Muscle of arm (tissue), 14 donors: ENCODE results near the gene USP25. TPM values are rescaled to one million over a fixed set of nuclear protein-coding genes. Genes with fewer than 3 reads are reported as not detected.

Experiments
- DNase-seq: peaks from one replicate; pipeline ENCODE4 v3.0.0-alpha.2; 2013
- long read RNA-seq, 11 donors: transcript quantifications; one replicate each; lab custom pipeline, GENCODE V29; 2026
- polyA plus RNA-seq, 12 donors: library from polyadenylated mRNA; unstranded; fragments of 120-200 nt; gene quantifications; one replicate each; pipeline ENCODE4 v1.2.1, GENCODE V29; 2013; ENCODE audit not compliant: insufficient read length in 12 of 12

USP25 gene
- 10 to 100 TPM in 11 of 12 donors, not detected in 1; 26.3 to 69.6 (median 51.1) TPM for polyA plus RNA-seq
- long read RNA-seq, donor 1, partial matches to known transcripts: 0 of 1 reads
- long read RNA-seq, donor 1, other reads (novel, unspliced or antisense): 0 of 1 reads
- long read RNA-seq, donor 2, partial matches to known transcripts: 10 of 14 reads
- long read RNA-seq, donor 2, other reads (novel, unspliced or antisense): 0 of 14 reads
- long read RNA-seq, donor 3: 0 reads
- long read RNA-seq, donor 4, partial matches to known transcripts: 0 of 1 reads
- long read RNA-seq, donor 4, other reads (novel, unspliced or antisense): 0 of 1 reads
- long read RNA-seq, donor 5, partial matches to known transcripts: 0 of 2 reads
- long read RNA-seq, donor 5, other reads (novel, unspliced or antisense): 0 of 2 reads
- long read RNA-seq, donor 6, full-length matches to known transcripts: 1 of 1 reads
- long read RNA-seq, donor 6, partial matches to known transcripts: 0 of 1 reads
- long read RNA-seq, donor 6, other reads (novel, unspliced or antisense): 0 of 1 reads
- long read RNA-seq, donor 7: 0 reads
- long read RNA-seq, donor 8, full-length matches to known transcripts: 3 of 10 reads
- long read RNA-seq, donor 8, partial matches to known transcripts: 7 of 10 reads
- long read RNA-seq, donor 8, other reads (novel, unspliced or antisense): 0 of 10 reads
- long read RNA-seq, donor 9: 0 reads
- long read RNA-seq, donor 10, partial matches to known transcripts: 16 of 17 reads
- long read RNA-seq, donor 10, other reads (novel, unspliced or antisense): 0 of 17 reads
- long read RNA-seq, donor 11, partial matches to known transcripts: 5 of 7 reads
- long read RNA-seq, donor 11, other reads (novel, unspliced or antisense): 0 of 7 reads

- DNase-seq: peak; percentile 72
Observed at GRCh38 chr21:15729674-15730483, at the start of gene USP25. Gene USP25 (plus strand): TSS chr21:15729982. CDS start chr21:15730394, 412 bp downstream.

- DNase-seq: no peak
Observed at GRCh38 chr21:15682186-15682895, 47.4 kb upstream of the USP25 start.

- no peak for DNase-seq
Observed at GRCh38 chr21:15682977-15683376, 46.8 kb upstream of the USP25 start.

GRCh38 chr21:15686506-15686905 is 43.3 kb upstream of the USP25 start:
- DNase-seq: no peak

GRCh38 chr21:15687208-15687607 is 42.6 kb upstream of the USP25 start:
- no peak for DNase-seq

- no peak for DNase-seq
Observed at GRCh38 chr21:15688016-15688415, 41.8 kb upstream of the USP25 start.

GRCh38 chr21:15688809-15689208 is 41.0 kb upstream of the USP25 start:
- no peak for DNase-seq

GRCh38 chr21:15692711-15693110 is 37.1 kb upstream of the USP25 start:
- DNase-seq: no peak

- no peak for DNase-seq
Observed at GRCh38 chr21:15695241-15695640, 34.5 kb upstream of the USP25 start.

GRCh38 chr21:15701830-15702229 is 28.0 kb upstream of the USP25 start:
- no peak for DNase-seq

- no peak for DNase-seq
Observed at GRCh38 chr21:15703932-15704331, 25.9 kb upstream of the USP25 start.

GRCh38 chr21:15706696-15707095 is 23.1 kb upstream of the USP25 start:
- peak; percentile 82 for DNase-seq

GRCh38 chr21:15713412-15713811 is 16.4 kb upstream of the USP25 start:
- no peak for DNase-seq

GRCh38 chr21:15718711-15719110 is 11.1 kb upstream of the USP25 start:
- DNase-seq: no peak

- DNase-seq: no peak
Observed at GRCh38 chr21:15719976-15720375, 9.8 kb upstream of the USP25 start.

GRCh38 chr21:15722591-15723324 is 7.0 kb upstream of the USP25 start:
- DNase-seq: no peak

- no peak for DNase-seq
Observed at GRCh38 chr21:15725949-15726348, 3.8 kb upstream of the USP25 start.

GRCh38 chr21:15728046-15728445 is 1.7 kb upstream of the USP25 start:
- no peak for DNase-seq

GRCh38 chr21:15729346-15729673 is 472 bp upstream of the USP25 start:
- no peak for DNase-seq

GRCh38 chr21:15730484-15731242 is 881 bp downstream of the USP25 start:
- peak; percentile 43 for DNase-seq
